OCI-M2 (cell line): Measurements from ENCODE around the gene DCAF16.
A peak's percentile ranks its signal among the peaks of the same experiment; 100 is the strongest.
"Not testable (repeated sequence)": the region's sequence is repeated elsewhere in the genome, so short reads cannot be mapped to it uniquely, and the experiment has no call there.

Experiments used
- DNase-seq: peaks from one replicate; lab custom pipeline; 2025; ENCODE audit not compliant: unreplicated experiment; lab: John Stamatoyannopoulos, UW

Gene DCAF16

GRCh38 chr4:17810260-17811077, at the start of gene DCAF16, which contains the start of gene NCAPG:
Gene DCAF16 (minus strand): TSS chr4:17810757. CDS start chr4:17804141, 6,616 bp downstream.
Gene NCAPG (plus strand): TSS chr4:17810979. CDS start chr4:17811078, 99 bp downstream.
- DNase-seq: peak; percentile 90

- no peak for DNase-seq
Measured at GRCh38 chr4:17859793-17860406, 49.3 kb upstream of the DCAF16 start.

GRCh38 chr4:17854036-17854435, 43.5 kb upstream of the DCAF16 start:
- no peak for DNase-seq

- no peak for DNase-seq
Measured at GRCh38 chr4:17851959-17852358, 41.4 kb upstream of the DCAF16 start.

GRCh38 chr4:17850295-17850694, 39.7 kb upstream of the DCAF16 start:
- not testable (repeated sequence) for DNase-seq

- DNase-seq: no peak
Measured at GRCh38 chr4:17846266-17846665, 35.7 kb upstream of the DCAF16 start.

GRCh38 chr4:17823871-17824669, 13.5 kb upstream of the DCAF16 start:
- no peak for DNase-seq

GRCh38 chr4:17817027-17817426, 6.5 kb upstream of the DCAF16 start:
- no peak for DNase-seq

- DNase-seq: no peak
Measured at GRCh38 chr4:17816142-17816541, 5.6 kb upstream of the DCAF16 start.

GRCh38 chr4:17814140-17814539, 3.6 kb upstream of the DCAF16 start:
- DNase-seq: no peak

- DNase-seq: no peak
Measured at GRCh38 chr4:17812801-17813200, 2.2 kb upstream of the DCAF16 start.

GRCh38 chr4:17812125-17812524, 1.6 kb upstream of the DCAF16 start:
- no peak for DNase-seq

GRCh38 chr4:17811078-17811603, 584 bp upstream of the DCAF16 start:
- no peak for DNase-seq

- DNase-seq: no peak
Measured at GRCh38 chr4:17809667-17810066, 890 bp downstream of the DCAF16 start.

- DNase-seq: no peak
Measured at GRCh38 chr4:17807446-17807845, 3.1 kb downstream of the DCAF16 start.

- no peak for DNase-seq
Measured at GRCh38 chr4:17805580-17806155, 4.9 kb downstream of the DCAF16 start.

GRCh38 chr4:17797808-17798207, 12.7 kb downstream of the DCAF16 start:
- no peak for DNase-seq

GRCh38 chr4:17794730-17795129, 15.8 kb downstream of the DCAF16 start:
- no peak for DNase-seq

GRCh38 chr4:17788956-17789355, 21.6 kb downstream of the DCAF16 start:
- DNase-seq: no peak

GRCh38 chr4:17787315-17787714, 23.2 kb downstream of the DCAF16 start:
- DNase-seq: no peak

- no peak for DNase-seq
Measured at GRCh38 chr4:17786567-17786966, 24.0 kb downstream of the DCAF16 start.
